ENCODE results near the gene RHAG. TPM values are rescaled to one million over a fixed set of nuclear protein-coding genes. Genes with fewer than 3 reads are reported as not detected.

RHAG gene
- total RNA-seq, 1 experiment from 2014 or later, result 0.31 TPM

- TF ChIP-seq, protein P1, sequence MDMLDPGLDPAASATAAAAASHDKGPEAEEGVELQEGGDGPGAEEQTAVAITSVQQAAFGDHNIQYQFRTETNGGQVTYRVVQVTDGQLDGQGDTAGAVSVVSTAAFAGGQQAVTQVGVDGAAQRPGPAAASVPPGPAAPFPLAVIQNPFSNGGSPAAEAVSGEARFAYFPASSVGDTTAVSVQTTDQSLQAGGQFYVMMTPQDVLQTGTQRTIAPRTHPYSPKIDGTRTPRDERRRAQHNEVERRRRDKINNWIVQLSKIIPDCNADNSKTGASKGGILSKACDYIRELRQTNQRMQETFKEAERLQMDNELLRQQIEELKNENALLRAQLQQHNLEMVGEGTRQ (CRISPR knock-in tag; IDR thresholded peaks at IDR 0.05), result no peak
- TF ChIP-seq MXD4 (CRISPR knock-in tag; IDR thresholded peaks at IDR 0.05; ENCODE audit: borderline replicate concordance) (no peak), TEAD4 (CRISPR knock-in tag; IDR thresholded peaks at IDR 0.05) (no peak), ZBTB21 (CRISPR knock-in tag; IDR thresholded peaks at IDR 0.05; ENCODE audit: borderline replicate concordance) (no peak)
- TF ChIP-seq, protein P2, sequence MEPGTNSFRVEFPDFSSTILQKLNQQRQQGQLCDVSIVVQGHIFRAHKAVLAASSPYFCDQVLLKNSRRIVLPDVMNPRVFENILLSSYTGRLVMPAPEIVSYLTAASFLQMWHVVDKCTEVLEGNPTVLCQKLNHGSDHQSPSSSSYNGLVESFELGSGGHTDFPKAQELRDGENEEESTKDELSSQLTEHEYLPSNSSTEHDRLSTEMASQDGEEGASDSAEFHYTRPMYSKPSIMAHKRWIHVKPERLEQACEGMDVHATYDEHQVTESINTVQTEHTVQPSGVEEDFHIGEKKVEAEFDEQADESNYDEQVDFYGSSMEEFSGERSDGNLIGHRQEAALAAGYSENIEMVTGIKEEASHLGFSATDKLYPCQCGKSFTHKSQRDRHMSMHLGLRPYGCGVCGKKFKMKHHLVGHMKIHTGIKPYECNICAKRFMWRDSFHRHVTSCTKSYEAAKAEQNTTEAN (CRISPR knock-in tag; IDR thresholded peaks at IDR 0.05), result no peak
Observed at GRCh38 chr6:49634836-49635218, 1.8 kb downstream of the RHAG start (continued).

- Mint-ChIP-seq H3K4me1 (peaks cover 6% of the 10 kb centered on the region; the same call in 1 of the 2 replicates), H3K4me3 (no peak overlapping the region), H3K36me3 (no peaks in the 10 kb centered on the region), H3K27ac (no peak overlapping the region), H3K27me3 (ENCODE audit: low read depth) (no peaks in the 10 kb centered on the region), H3K9me3 (no peaks in the 10 kb centered on the region)
- TF ChIP-seq, protein P3, sequence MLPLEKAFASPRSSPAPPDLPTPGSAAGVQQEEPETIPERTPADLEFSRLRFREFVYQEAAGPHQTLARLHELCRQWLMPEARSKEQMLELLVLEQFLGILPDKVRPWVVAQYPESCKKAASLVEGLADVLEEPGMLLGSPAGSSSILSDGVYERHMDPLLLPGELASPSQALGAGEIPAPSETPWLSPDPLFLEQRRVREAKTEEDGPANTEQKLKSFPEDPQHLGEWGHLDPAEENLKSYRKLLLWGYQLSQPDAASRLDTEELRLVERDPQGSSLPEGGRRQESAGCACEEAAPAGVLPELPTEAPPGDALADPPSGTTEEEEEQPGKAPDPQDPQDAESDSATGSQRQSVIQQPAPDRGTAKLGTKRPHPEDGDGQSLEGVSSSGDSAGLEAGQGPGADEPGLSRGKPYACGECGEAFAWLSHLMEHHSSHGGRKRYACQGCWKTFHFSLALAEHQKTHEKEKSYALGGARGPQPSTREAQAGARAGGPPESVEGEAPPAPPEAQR (CRISPR knock-in tag; IDR thresholded peaks at IDR 0.05), result no peak
- TF ChIP-seq ELF4 (CRISPR knock-in tag; IDR thresholded peaks at IDR 0.05; ENCODE audit: low read depth) (no peak), SMAD3 (CRISPR knock-in tag; IDR thresholded peaks at IDR 0.05; ENCODE audit: borderline replicate concordance) (no peak), AR (CRISPR knock-in tag; IDR thresholded peaks at IDR 0.05) (no peak), E2F4 (CRISPR knock-in tag; IDR thresholded peaks at IDR 0.05; ENCODE audit: borderline replicate concordance, low read depth) (no peak)
- TF ChIP-seq, protein P2 (CRISPR knock-in tag; IDR thresholded peaks at IDR 0.05), result no peak
- POLR2A ChIA-PET, result no interaction called here
- ATAC-seq (no peak), DNase-seq (ENCODE audit: low spot score) (no peak)
- CTCF ChIA-PET, result interaction anchor here (1.3 kb wide), 1 partner anchor 396 kb away, joined by 3 read pairs; no protein-coding TSS in a partner anchor
Observed at GRCh38 chr6:49634092-49634835, 2.4 kb downstream of the RHAG start.

DNA sequence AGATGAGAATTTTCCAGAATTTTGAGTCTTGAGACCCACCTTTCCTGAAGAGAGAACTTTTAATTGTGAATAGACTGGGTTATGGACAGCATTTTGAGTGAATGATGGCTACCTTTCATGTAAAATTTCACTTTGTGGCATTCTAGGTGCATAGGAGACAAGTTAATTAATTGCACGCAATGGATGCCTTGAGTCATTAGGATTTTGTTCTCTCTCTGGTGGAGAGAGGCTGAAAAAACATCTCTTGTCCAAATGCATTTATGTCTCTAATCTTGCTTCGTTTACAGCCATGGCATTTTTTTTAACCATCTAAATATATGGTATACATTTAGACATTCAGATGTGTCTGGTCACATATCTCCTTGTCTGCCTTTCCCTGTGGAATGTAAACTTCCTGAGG is 3.1 kb downstream of the RHAG start:
- Mint-ChIP-seq H3K27ac (no peak overlapping the region), H3K4me3 (no peak overlapping the region), H3K4me1 (peaks cover 6% of the 10 kb centered on the region; the same call in 1 of the 2 replicates), H3K36me3 (peaks cover under 1% of the 10 kb centered on the region; the same call in 1 of the 2 replicates), H3K9me3 (peaks cover 4% of the 10 kb centered on the region), H3K27me3 (ENCODE audit: low read depth) (no peaks in the 10 kb centered on the region)
- ChIA-PET CTCF (no interaction called here), POLR2A (no interaction called here)
- DNase-seq (ENCODE audit: low spot score), result no peak
- no peak for ATAC-seq
- TF ChIP-seq, protein P2 (CRISPR knock-in tag; IDR thresholded peaks at IDR 0.05), result no peak
- TF ChIP-seq RORB (CRISPR knock-in tag; IDR thresholded peaks at IDR 0.05) (no peak), STAT6 (CRISPR knock-in tag; conservative IDR thresholded peaks at IDR 0.05; ENCODE audit: low read depth) (no peak)
- TF ChIP-seq, protein P4, sequence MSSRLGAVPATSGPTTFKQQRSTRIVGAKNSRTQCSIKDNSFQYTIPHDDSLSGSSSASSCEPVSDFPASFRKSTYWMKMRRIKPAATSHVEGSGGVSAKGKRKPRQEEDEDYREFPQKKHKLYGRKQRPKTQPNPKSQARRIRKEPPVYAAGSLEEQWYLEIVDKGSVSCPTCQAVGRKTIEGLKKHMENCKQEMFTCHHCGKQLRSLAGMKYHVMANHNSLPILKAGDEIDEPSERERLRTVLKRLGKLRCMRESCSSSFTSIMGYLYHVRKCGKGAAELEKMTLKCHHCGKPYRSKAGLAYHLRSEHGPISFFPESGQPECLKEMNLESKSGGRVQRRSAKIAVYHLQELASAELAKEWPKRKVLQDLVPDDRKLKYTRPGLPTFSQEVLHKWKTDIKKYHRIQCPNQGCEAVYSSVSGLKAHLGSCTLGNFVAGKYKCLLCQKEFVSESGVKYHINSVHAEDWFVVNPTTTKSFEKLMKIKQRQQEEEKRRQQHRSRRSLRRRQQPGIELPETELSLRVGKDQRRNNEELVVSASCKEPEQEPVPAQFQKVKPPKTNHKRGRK (CRISPR knock-in tag; IDR thresholded peaks at IDR 0.05; ENCODE audit: borderline replicate concordance), result no peak

Measured in WTC11 (cell line).